CD4-positive, alpha-beta T cell treated with Interleukin-4 for 4 hours (primary cell): ENCODE results near the gene SUPT6H.
A peak's percentile ranks its signal among the peaks of the same experiment; 100 is the strongest.
"Not testable (repeated sequence)": the region's sequence is repeated elsewhere in the genome, so short reads cannot be mapped to it uniquely, and the experiment has no call there.

ENCODE experiments used
- DNase-seq: peaks from one replicate; pipeline ENCODE4 v3.0.0-alpha.2; 2020

SUPT6H gene

DNA sequence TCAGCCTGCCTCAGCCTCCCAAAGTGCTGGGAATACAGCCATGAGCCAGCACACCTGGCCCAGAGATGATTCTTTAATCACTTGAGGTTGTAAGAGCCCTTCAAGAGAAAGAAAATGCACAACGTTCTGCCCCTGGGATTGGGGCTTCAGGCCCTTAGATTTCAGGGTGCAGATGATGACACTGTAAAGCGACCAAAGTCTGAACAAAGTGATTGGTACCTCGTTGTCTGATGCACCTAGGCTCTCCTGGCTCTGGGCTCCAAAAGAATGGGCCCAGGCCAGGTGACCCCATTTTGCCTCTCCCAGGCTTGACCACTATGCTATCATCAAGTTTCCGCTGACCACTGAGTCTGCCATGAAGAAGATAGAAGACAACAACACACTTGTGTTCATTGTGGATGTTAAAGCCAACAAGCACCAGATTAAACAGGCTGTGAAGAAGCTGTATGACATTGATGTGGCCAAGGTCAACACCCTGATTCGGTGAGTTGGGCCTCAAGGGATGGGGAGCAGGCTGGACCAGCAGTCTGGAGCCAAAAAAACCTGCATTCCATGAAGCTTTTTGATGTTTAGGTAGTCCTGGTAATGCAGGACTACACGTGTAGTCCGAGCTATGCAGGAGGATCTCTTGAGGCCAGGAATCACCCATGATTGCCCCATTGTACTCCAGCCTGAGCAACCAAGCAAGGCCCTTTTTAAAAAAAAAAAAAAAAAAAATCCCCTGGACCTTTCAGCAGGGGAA lies 60.6 kb downstream of the SUPT6H start:
- DNase-seq, result no peak

DNA sequence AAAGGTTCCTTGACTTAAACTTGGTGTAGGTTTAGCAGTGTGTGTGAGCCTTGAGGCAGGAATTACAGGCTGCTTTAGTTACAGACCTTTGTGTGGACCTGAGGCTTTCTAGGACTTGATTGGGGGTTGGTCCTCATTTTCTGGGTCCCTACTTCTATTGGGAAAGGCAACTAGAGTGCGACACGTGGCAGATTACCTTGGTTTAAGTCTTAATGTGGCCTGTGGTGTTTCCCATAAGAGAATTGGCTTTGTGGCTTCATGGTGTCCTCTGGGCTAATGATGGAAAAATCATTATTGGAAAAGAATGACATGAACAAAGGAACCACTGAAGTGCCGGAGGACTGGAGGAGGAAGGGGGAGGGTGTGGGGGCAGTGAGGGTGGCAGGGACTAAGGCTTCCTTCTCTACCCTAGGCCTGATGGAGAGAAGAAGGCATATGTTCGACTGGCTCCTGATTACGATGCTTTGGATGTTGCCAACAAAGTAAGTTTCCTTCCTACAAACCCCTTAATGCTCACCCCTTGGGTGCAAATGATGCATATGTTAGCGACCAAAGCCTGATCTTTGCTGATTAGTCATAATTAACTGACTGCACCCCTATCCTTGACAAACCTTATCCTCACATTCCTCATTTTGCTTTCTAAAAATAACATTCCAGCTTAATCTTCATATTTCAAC lies 61.3 kb downstream of the SUPT6H start:
- no peak for DNase-seq

DNA sequence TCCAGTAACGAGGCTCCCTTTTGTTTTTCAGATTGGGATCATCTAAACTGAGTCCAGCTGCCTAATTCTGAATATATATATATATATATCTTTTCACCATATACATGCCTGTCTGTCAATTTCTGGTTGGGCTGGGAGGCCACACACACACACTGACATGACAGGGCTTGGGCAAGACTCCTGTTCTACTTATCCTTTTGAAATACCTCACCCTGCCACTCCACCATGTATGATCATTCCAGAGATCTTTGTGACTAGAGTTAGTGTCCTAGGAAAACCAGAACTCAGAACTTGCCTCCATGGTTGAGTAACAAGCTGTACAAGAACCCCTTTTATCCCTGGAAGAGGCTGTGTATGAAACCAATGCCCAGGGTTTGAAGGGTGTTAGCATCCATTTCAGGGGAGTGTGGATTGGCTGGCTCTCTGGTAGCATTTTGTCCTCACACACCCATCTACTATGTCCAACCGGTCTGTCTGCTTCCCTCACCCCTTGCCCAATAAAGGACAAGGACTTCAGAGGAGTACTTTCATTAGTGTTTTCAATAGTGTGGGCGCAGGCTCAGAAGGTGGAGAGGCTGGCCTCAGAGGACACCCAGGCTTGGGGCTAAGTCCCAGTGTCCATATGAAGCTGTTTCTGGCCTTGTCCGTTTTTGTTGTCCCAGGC lies 62.0 kb downstream of the SUPT6H start:
- DNase-seq, result not testable (repeated sequence)

DNA sequence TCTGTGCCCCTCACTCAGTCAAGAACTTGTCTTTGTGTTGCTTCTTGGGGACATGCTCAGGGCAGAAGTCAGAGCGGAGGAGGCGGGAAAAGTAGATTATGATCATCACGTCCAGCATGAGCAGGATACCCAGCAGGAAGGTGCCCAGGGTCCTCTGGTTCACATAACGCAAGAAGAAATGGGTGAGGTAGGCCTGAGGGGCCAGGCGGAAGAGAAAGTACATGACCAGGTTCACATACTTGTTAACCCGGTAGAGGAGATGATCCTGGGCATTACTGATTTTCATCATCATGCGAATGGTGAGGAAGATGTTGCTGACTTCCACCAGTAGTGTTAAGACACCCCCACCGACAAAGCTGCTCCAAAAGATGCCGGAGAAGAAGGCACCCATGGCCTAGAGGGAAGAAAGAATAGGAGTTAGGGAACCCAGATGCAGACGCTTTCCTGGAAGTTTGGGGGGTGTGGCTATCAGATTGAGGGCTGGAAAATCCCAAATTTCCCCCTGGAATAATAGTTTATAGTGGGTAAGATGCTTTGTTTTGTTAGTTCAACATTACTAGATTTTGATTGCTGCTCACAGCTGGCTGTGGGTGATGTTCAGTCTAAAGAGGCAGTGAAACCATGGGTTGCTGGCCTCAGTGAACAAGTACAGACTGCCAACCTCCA lies 62.6 kb downstream of the SUPT6H start:
- no peak for DNase-seq

DNA sequence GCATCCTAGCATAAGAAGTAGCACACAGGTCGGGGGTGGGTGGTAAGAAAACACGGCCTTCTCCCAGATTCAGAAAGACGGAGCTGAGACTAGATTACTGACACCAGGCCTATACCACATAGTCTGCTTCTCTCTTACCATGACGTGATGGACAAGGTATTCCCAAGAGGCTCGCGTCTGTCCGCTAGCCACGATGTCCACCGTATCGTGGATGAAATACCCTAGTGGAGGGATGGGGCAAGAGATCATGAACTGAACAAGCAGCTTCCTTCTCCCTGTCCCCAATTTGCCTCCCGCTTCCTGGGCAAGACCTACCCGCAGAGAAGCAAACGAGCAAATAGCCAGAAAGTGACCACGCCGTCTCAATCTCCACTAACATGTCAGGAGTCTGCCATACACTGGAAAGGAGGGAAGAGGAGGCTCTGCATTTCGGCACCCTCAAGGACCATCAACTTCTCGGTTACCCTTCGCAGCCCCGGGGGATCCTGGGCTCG lies 63.2 kb downstream of the SUPT6H start:
- no peak for DNase-seq

DNA sequence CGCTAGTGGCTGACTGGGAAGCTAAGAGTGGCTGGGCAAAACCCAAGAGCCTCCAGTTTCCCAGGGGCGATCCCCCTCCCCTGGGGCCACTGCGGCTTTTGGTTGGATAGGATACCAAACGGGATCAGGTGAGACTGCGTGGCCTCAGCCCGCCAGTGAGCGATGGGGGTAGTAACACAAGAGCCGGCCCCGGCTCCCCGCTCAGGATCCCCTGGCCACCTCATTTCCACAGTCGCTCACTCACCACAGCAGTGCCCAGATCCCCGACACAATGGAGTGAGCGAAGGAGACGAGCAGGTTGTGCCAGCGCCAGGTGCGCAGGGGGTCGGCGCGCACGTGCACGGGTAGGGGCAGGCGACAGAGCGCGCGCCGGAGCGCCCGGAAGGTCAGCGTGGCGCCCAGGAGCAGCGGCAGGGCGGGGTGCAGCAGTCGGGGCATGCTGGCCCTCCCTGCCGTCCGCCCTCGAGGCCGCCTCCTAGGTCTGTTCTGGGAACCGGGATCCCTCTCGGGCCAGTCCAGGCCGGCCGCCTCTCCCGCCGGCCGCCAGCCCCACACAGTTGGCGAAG lies 63.7 kb downstream of the SUPT6H start:
- no peak for DNase-seq

DNA sequence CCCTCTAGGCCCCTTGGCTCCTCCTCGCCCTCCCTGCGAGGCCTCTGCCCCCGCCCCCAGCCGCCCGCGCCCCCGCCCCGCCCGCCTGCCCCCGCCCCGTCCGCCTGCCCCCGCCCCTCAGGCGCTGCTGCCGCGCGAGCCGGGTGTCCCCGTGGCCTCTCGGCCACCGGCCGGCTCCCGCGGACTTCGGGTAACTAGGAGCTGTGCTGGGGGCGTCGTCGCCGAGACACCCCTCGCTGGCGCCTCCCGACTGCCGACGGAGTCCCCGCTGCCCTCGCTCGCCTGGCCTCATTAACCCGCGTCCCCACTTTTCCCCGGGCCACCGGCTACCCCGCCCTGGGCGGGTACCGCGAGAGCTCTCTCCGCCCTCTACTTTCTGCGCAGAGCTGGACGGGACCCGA lies 64.2 kb downstream of the SUPT6H start, which contains the start of gene TLCD1:
TSS of gene TLCD1 (minus strand) at position 8 of the 401 bp plus-strand sequence. CDS start 136 bp downstream, outside the sequence.
- DNase-seq, result peak; percentile 53

DNA sequence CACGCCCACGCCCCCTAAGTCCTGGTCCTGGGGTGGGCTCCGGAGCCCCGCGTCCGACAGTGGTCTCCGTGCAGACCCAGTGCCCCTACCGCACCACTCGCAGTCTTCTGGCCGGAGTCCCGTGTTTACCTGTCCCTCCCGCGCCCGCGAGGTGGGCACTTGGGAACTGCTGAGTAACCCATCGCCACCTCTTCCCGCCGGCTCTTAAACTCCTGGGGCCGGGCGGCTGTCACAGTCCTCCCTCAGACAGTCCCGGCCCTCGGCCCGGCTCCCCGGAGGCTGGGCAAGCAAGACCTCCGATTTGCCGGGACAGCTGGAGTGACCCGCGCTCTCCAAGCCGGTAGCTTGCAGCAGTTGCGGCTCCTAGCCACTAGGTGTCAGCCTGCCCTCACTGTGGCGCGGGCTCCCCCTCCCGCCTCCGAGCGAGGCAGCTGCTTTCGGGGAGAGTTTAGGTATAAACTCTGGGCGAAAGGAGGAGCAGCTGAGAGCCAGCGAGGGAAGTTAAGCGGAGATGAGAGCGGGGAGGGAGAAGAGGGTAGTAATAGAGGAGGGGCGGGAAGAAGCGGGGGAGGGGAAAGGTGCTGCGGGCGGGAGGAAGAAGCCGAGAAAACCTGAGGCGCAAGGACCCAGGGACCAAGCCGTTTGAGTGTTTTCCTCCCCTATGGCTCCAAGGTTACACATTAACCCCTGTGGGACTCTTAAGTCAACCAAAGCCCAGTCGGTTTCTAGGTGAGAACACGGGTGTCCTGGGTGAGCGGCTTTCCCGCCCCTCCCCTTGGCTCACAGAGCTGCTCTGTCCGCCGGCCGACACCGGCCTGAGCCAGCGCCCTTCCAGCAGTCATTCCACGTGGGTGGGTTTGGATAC lies 64.9 kb downstream of the SUPT6H start:
- DNase-seq, result peak; percentile 88

DNA sequence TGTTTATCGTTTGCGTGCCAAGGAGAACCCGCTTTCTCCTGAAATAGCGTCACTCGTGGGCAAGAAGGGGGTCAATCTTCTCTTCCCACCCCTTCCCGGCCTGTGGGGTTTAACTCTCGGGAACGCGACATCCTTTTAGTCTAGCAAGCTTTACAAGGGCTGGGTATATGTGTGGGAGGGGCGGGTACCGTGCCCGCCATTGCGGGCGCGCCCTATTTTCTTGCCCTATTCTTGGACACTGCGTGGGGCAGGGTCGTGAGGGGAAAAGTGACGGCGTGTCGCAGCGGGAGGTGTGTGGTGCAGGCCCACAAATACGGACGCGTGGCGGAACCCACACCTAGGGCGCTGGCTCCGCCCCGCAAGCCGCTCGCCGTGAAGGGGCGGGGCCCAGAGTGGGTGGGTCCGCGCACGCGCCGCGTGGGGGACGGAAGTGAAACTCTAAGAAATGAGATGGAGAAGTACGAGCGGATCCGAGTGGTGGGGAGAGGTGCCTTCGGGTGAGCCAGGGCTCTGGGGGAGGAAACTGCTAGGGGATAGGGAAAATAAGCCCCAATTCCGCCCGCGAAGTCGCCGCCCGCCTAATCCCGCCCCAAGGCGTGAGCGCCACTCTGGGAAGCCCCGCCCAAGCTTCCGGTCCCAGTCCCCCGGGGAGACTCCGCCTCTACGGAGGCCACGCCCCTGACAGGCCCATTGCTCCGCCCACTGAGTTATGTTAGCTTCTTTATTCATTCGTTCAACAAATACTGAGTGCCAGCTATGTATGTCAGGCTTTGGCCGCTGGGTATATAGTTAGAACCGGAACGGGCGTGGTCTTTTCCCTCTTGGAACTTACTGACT lies 66.6 kb downstream of the SUPT6H start, which contains the start of gene NEK8:
TSS of gene NEK8 (plus strand) at position 425 of the 837 bp plus-strand sequence. CDS start at position 451, 26 bp downstream.
- DNase-seq, result peak; percentile 94

DNA sequence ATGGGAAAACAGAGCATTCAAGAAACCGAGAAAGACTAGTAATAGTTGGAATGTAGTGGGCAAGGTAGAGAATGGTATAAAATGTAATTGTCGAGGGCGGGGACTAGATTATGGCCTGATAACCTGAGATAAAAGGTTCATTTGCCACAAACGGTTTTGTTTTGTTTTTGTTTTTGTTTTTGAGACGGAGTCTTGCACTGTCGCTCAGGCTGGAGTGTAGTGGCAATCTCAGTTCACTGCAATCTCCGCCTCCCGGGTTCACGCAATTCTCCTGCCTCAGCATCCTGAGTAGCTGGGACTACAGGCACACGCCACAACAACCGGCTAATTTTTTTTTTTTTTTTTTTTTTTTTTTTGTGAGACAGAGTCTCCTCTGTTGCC lies 67.9 kb downstream of the SUPT6H start:
- DNase-seq, result no peak

DNA sequence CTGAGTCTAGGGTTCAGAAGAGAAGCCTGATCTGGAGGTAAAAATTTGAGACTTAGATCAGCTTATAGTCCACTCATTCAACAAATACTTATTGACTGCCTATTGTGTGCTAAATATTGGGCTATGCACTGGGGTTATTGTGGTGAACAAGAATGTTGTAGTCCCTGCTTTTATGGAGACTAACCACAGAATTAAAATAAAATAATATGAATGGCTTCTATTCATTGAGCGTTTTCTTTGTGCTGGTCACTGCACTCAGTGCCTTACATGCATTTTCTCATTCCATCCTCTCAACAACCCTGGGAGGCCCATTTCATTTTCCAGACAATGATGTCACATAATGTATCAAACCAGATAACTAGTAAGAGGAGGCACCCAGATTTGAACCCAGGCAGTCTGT lies 71.3 kb downstream of the SUPT6H start:
- DNase-seq, result no peak

DNA sequence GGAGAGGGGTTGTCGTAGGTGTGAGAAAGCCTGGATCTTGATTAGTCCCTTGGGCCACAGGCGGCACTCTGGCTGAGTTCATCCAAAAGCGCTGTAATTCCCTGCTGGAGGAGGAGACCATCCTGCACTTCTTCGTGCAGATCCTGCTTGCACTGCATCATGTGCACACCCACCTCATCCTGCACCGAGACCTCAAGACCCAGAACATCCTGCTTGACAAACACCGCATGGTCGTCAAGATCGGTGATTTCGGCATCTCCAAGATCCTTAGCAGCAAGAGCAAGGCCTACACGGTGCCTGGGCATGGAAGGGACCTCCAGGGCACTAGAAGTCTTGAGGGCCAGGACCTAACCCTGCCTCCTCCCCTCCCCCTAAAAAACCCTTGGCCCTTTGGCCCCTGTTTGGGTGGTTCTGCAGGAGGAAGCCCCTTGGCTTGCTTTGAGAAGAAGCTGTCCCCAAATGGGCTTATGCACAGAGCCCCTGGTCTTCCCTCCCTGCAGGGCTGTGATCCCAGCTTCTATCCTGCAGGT lies 72.8 kb downstream of the SUPT6H start:
- DNase-seq, result no peak

DNA sequence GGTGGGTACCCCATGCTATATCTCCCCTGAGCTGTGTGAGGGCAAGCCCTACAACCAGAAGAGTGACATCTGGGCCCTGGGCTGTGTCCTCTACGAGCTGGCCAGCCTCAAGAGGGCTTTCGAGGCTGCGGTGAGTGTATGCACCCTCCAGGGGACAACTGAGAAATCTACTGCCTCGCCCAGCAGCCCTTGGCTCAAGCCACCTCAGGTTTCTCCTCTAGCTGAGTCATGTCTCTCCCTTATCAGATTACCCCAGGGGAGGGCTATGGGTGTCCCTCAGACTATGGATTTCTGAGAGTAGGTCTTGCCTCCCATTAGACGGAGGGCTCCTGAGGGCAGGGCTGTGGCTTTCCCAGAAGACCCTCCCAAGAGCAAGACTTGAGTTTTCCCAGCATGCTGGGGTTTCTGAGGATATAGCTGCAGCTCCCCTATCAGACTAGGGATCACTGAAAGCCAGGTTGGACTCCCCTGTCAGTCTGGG lies 73.3 kb downstream of the SUPT6H start:
- DNase-seq, result no peak

DNA sequence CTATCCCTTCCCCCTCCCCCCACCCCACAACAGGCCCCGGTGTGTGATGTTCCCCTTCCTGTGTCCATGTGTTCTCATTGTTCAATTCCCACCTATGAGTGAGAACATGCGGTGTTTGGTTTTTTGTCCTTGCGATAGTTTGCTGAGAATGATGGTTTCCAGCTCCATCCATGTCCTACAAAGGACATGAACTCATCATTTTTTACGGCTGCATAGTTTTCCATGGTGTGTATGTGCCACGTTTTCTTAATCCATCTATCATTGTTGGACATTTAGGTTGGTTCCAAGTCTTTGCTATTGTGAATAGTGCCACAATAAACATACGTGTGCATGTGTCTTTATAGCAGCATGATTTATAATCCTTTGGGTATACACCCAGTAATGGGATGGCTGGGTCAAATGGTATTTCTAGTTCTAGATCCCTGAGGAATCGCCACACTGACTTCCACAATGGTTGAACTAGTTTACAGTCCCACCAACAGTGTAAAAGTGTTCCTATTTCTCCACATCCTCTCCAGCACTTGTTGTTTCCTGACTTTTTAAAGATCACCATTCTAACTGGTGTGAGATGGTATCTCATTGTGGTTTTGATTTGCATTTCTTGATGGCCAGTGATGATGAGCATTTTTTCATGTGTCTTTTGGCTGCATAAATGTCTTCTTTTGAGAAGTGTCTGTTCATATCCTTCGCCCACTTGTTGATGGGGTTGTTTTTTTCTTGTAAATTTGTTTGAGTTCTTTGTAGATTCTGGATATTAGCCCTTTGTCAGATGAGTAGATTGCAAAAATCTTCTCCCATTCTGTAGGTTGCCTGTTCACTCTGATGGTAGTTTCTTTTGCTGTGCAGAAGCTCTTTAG lies 74.1 kb downstream of the SUPT6H start:
- DNase-seq, result not testable (repeated sequence)

DNA sequence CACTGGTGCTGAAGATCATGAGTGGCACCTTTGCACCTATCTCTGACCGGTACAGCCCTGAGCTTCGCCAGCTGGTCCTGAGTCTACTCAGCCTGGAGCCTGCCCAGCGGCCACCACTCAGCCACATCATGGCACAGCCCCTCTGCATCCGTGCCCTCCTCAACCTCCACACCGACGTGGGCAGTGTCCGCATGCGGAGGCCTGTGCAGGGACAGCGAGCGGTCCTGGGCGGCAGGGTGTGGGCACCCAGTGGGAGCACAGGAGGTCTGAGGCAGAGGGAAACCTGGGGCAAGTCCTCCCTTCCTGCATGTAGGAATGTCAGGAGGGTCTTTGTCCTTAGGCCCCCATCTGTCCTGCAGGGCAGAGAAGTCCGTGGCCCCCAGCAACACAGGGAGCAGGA lies 75.3 kb downstream of the SUPT6H start:
- DNase-seq, result no peak

DNA sequence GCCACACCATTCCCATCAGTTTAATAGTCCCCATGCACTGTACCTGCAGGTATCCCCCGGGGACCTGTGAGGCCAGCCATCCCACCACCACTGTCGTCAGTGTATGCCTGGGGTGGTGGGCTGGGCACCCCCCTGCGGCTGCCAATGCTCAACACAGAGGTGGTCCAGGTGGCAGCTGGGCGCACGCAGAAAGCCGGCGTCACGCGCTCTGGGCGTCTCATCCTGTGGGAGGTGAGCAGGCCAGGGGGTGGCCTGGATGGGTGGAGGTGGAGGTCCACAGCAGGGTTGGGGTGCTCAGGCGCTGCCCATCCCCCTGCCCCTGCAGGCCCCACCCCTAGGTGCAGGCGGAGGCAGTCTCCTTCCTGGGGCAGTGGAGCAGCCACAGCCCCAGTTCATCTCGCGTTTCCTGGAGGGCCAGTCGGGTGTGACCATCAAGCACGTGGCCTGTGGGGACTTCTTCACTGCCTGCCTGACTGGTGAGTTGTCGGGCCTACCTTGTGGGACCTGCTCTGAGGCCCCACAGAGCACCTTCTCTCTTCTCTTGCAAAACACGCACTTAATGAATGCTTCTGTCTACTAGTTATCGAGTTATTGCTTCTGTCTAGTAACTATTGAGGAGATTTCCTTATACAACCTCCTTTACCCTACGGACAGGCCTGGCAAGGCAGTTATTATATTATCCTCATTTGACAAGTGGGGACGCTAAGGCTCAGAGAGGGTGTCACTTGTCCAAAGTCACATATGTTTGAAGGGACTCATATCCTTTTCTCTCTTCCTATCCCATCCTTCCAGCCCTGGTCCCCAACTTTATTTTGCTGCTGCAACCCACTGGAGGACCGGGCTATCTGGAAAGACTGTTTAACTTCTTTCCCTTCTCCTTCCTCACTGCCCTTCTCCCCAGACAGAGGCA lies 76.0 kb downstream of the SUPT6H start:
- DNase-seq, result no peak

DNA sequence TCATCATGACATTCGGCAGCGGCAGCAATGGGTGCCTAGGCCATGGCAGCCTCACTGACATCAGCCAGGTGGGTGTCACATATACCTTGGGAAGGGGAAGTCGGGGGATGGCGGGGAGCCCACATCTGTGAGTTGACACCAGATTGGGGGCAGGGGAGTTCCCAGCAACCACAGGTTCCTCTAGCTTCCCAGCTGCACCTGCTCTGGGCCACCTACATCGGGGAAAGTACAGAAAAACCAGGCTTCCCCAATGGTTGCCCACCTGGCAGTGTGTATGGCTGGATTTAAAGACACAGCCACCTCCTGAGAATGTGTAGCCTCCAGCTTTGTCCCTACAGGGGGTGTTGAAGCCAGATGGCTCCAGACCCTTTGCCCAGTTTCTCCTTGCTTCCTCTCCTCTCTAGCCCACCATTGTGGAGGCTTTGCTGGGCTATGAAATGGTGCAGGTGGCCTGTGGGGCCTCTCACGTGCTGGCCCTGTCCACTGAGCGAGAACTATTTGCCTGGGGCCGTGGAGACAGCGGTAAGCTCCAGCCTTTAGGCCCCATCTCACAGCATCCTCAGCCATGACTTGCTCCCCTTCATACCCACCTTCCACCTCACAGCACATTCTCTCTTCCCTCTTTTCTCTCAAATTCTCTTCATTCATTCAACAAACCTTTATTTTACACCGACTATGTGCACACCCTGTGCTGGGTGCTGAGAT lies 76.8 kb downstream of the SUPT6H start:
- peak; percentile 68 for DNase-seq
